ENCODE data around the gene MROH2A. TPM values are rescaled to one million over a fixed set of nuclear protein-coding genes. Genes with fewer than 3 reads are reported as not detected.

The MROH2A gene
- total and polyA plus RNA-seq, 5 donors from 2014 or later: not detected

DNA sequence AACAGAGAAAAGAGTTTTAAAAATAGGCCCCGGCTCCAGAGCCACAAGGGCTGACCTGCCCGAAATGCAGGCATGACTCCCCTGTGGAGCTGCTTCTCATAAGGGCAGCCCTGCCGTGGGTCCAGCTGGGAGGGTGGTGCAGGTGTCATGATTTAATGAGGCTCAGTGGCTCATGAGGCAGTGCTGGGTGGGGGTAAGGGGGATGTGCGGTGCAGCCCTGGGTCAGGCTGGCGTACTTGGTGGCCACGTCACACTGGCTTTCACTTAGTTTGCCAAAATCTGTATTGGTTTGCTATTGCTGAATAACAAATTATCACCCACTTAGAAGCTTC is 42.6 kb downstream of the MROH2A start:
- H3K9me3 ChIP-seq (ENCODE audit: control insufficient read depth in 2 of 2, low read length in 2 of 2): no peaks in the 10 kb centered on the region
- no peak overlapping the region for H3K27ac ChIP-seq (ENCODE audit: insufficient read depth, low read length, poor library complexity, severe bottlenecking)
- no peaks in the 10 kb centered on the region for H3K27me3 ChIP-seq (ENCODE audit: control insufficient read depth, insufficient read depth, low read length)
- peaks cover 0 to 1% (median 0%) of the 10 kb centered on the region in 7 donors for H3K9me3 Mint-ChIP-seq
- no peaks in the 10 kb centered on the region for H3K36me3 ChIP-seq (ENCODE audit: control insufficient read depth, insufficient read depth, low read length)
- ATAC-seq (ENCODE audit: low read depth in 2 of 2): no peak
- peaks cover 4% of the 10 kb centered on the region for H3K36me3 Mint-ChIP-seq
- no peaks in the 10 kb centered on the region for H3K4me1 ChIP-seq (ENCODE audit: control insufficient read depth, insufficient read depth, low read length, poor library complexity, severe bottlenecking)
- DNase-seq: no peak
- H3K4me3 Mint-ChIP-seq: no peak overlapping the region
- H3K27me3 Mint-ChIP-seq: peaks cover 18% of the 10 kb centered on the region
- H3K27ac Mint-ChIP-seq: no peak overlapping the region
- no peaks in the 10 kb centered on the region for H3K4me1 Mint-ChIP-seq
- H3K4me3 ChIP-seq (ENCODE audit: low read depth, low read length): no peak overlapping the region

DNA sequence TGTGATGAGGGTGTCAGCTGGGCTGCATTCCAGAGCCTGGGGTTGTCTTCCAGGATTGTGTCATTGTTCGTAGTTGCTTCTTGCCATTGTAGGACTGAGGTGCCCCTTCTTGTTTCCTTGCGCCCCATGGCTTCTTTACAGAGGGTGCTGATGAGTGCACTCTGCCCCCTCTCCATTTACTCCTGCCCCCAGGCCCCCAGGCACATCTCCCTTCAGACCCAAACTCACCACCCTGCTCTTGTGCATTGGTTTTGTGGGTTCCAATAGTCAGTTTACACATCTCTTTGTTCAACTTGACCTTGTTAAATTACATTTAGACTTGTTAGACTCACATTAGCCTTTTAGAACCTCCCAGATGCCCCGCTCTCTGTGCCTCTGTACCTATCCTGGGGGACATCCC is 43.1 kb downstream of the MROH2A start:
- H3K4me3 ChIP-seq (ENCODE audit: low read depth, low read length): no peak overlapping the region

DNA sequence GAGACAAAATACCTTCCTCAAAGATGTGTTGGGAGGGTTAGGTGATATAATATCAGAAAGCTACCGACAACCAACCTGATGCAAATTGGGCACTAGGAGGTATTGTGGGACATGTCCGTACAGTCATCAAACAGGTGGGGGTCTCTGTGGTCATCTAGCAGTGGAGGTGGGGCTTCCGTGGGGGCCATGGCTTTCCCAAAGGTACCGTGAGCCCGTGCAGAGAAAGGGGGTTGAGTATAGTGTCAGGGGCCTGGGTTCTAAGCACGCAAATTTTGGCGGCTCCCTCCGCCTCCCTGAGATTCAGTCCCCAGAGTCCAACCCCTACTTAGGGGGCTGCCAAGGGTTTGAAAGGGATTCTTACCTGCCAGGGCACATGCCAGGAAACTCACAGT is 43.6 kb downstream of the MROH2A start:
- H3K4me3 ChIP-seq (ENCODE audit: low read depth, low read length): no peak overlapping the region
- Mint-ChIP-seq H3K27me3 (peaks cover 18% of the 10 kb centered on the region), H3K36me3 (peaks cover 4% of the 10 kb centered on the region), H3K4me1 (no peaks in the 10 kb centered on the region), H3K4me3 (no peak overlapping the region), H3K9me3 (peaks cover 0 to 1% (median 0%) of the 10 kb centered on the region in 7 donors), H3K27ac (no peak overlapping the region)
- no peaks in the 10 kb centered on the region for H3K36me3 ChIP-seq (ENCODE audit: control insufficient read depth, insufficient read depth, low read length)
- H3K9me3 ChIP-seq (ENCODE audit: control insufficient read depth in 2 of 2, low read length in 2 of 2): no peaks in the 10 kb centered on the region
- DNase-seq (no peak), ATAC-seq (ENCODE audit: low read depth in 2 of 2) (no peak)
- no peaks in the 10 kb centered on the region for H3K4me1 ChIP-seq (ENCODE audit: control insufficient read depth, insufficient read depth, low read length, poor library complexity, severe bottlenecking)
- no peaks in the 10 kb centered on the region for H3K27me3 ChIP-seq (ENCODE audit: control insufficient read depth, insufficient read depth, low read length)
- H3K27ac ChIP-seq (ENCODE audit: insufficient read depth, low read length, poor library complexity, severe bottlenecking): no peak overlapping the region

More for the DNA sequence above, 43.1 kb downstream of the MROH2A start:
- Mint-ChIP-seq H3K36me3 (peaks cover 4% of the 10 kb centered on the region), H3K4me3 (no peak overlapping the region), H3K27me3 (peaks cover 18% of the 10 kb centered on the region), H3K4me1 (no peaks in the 10 kb centered on the region), H3K27ac (no peak overlapping the region), H3K9me3 (peaks cover 0 to 1% (median 0%) of the 10 kb centered on the region in 7 donors)
- ATAC-seq (ENCODE audit: low read depth in 2 of 2): no peak
- DNase-seq: no peak
- H3K36me3 ChIP-seq (ENCODE audit: control insufficient read depth, insufficient read depth, low read length): no peaks in the 10 kb centered on the region
- no peak overlapping the region for H3K27ac ChIP-seq (ENCODE audit: insufficient read depth, low read length, poor library complexity, severe bottlenecking)
- no peaks in the 10 kb centered on the region for H3K4me1 ChIP-seq (ENCODE audit: control insufficient read depth, insufficient read depth, low read length, poor library complexity, severe bottlenecking)
- H3K9me3 ChIP-seq (ENCODE audit: control insufficient read depth in 2 of 2, low read length in 2 of 2): no peaks in the 10 kb centered on the region
- H3K27me3 ChIP-seq (ENCODE audit: control insufficient read depth, insufficient read depth, low read length): no peaks in the 10 kb centered on the region

DNA sequence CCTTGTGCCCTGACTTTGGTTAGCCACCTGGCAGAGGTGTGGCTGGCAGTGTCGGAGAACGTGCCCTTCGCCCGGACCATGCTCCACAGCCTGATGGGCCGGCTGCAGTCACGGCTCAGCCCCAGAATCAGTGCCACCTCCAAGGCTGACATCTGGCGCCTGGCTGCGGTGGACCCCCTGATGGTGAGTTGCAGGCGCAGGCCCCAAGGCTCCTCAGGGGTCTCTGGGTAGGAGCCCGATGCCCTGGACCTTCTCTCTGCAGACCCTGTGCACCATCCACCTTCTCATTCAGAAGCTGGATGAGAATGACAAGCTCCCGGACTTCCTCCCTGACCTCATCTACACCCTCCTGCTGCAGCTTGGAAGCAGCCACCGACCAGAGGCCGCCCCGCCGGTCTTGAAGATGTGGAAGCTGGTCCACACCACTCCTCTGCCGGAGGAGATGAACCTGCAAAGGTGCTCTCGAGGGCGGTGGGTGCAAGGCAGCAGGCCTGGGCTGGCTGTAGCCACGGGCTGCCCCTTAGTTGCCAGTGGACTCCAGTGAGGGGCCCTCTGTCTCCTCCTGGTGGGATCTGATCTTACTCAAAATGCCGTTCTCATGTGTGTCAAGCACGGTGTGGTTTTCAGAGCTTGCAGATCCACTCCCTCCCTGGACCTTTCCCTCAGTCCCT is 44.1 kb downstream of the MROH2A start:
- Histone ChIP-seq H3K4me3 (ENCODE audit: low read depth, low read length) (no peak overlapping the region), H3K4me1 (ENCODE audit: control insufficient read depth, insufficient read depth, low read length, poor library complexity, severe bottlenecking) (no peaks in the 10 kb centered on the region), H3K9me3 (ENCODE audit: control insufficient read depth in 2 of 2, low read length in 2 of 2) (no peaks in the 10 kb centered on the region), H3K27me3 (ENCODE audit: control insufficient read depth, insufficient read depth, low read length) (no peaks in the 10 kb centered on the region), H3K27ac (ENCODE audit: insufficient read depth, low read length, poor library complexity, severe bottlenecking) (no peak overlapping the region), H3K36me3 (ENCODE audit: control insufficient read depth, insufficient read depth, low read length) (no peaks in the 10 kb centered on the region)
- Mint-ChIP-seq H3K27me3 (peaks cover 17% of the 10 kb centered on the region), H3K36me3 (peaks cover 4% of the 10 kb centered on the region), H3K27ac (no peak overlapping the region), H3K4me3 (no peak overlapping the region), H3K4me1 (no peaks in the 10 kb centered on the region), H3K9me3 (peaks cover 0 to 1% (median 0%) of the 10 kb centered on the region in 7 donors)
- ATAC-seq (ENCODE audit: low read depth in 2 of 2) (no peak), DNase-seq (no peak)

- Mint-ChIP-seq H3K27ac (no peak overlapping the region), H3K4me1 (no peaks in the 10 kb centered on the region), H3K27me3 (peaks cover 15% of the 10 kb centered on the region), H3K4me3 (no peak overlapping the region), H3K36me3 (peaks cover 4% of the 10 kb centered on the region), H3K9me3 (peaks cover 0 to 4% (median 0%) of the 10 kb centered on the region in 7 donors)
- H3K27ac ChIP-seq (ENCODE audit: insufficient read depth, low read length, poor library complexity, severe bottlenecking): no peak overlapping the region
- DNase-seq: no peak
- ATAC-seq (ENCODE audit: low read depth in 2 of 2): no peak
- no peaks in the 10 kb centered on the region for H3K27me3 ChIP-seq (ENCODE audit: control insufficient read depth, insufficient read depth, low read length)
- no peak overlapping the region for H3K4me3 ChIP-seq (ENCODE audit: low read depth, low read length)
- no peaks in the 10 kb centered on the region for H3K9me3 ChIP-seq (ENCODE audit: control insufficient read depth in 2 of 2, low read length in 2 of 2)
- no peaks in the 10 kb centered on the region for H3K4me1 ChIP-seq (ENCODE audit: control insufficient read depth, insufficient read depth, low read length, poor library complexity, severe bottlenecking)
- H3K36me3 ChIP-seq (ENCODE audit: control insufficient read depth, insufficient read depth, low read length): no peaks in the 10 kb centered on the region
These were observed 44.9 kb downstream of the MROH2A start for GRCh38 chr2:233822781-233823730.

GRCh38 chr2:233823731-233824121 is 45.6 kb downstream of the MROH2A start:
- H3K4me1 Mint-ChIP-seq: no peaks in the 10 kb centered on the region
- H3K27me3 ChIP-seq (ENCODE audit: control insufficient read depth, insufficient read depth, low read length): no peaks in the 10 kb centered on the region
- DNase-seq (no peak), ATAC-seq (ENCODE audit: low read depth in 2 of 2) (no peak)
- no peaks in the 10 kb centered on the region for H3K36me3 ChIP-seq (ENCODE audit: control insufficient read depth, insufficient read depth, low read length)
- no peak overlapping the region for H3K4me3 Mint-ChIP-seq
- no peaks in the 10 kb centered on the region for H3K9me3 ChIP-seq (ENCODE audit: control insufficient read depth in 2 of 2, low read length in 2 of 2)
- H3K4me1 ChIP-seq (ENCODE audit: control insufficient read depth, insufficient read depth, low read length, poor library complexity, severe bottlenecking): no peaks in the 10 kb centered on the region
- H3K27ac Mint-ChIP-seq: no peak overlapping the region
- peaks cover 4% of the 10 kb centered on the region for H3K36me3 Mint-ChIP-seq
- no peak overlapping the region for H3K27ac ChIP-seq (ENCODE audit: insufficient read depth, low read length, poor library complexity, severe bottlenecking)
- peaks cover 15% of the 10 kb centered on the region for H3K27me3 Mint-ChIP-seq
- H3K4me3 ChIP-seq (ENCODE audit: low read depth, low read length): no peak overlapping the region
- H3K9me3 Mint-ChIP-seq: peaks cover 0 to 4% (median 0%) of the 10 kb centered on the region in 7 donors

GRCh38 chr2:233824373-233824772 is 46.2 kb downstream of the MROH2A start:
- Mint-ChIP-seq H3K4me1 (no peaks in the 10 kb centered on the region), H3K4me3 (no peak overlapping the region), H3K9me3 (peaks cover 0 to 4% (median 0%) of the 10 kb centered on the region in 7 donors), H3K27ac (no peak overlapping the region), H3K27me3 (peaks cover 15% of the 10 kb centered on the region), H3K36me3 (peaks cover 4% of the 10 kb centered on the region)
- no peaks in the 10 kb centered on the region for H3K9me3 ChIP-seq (ENCODE audit: control insufficient read depth in 2 of 2, low read length in 2 of 2)
- no peak overlapping the region for H3K27ac ChIP-seq (ENCODE audit: insufficient read depth, low read length, poor library complexity, severe bottlenecking)
- ATAC-seq (ENCODE audit: low read depth in 2 of 2): no peak
- H3K4me1 ChIP-seq (ENCODE audit: control insufficient read depth, insufficient read depth, low read length, poor library complexity, severe bottlenecking): no peaks in the 10 kb centered on the region
- DNase-seq: no peak
- H3K4me3 ChIP-seq (ENCODE audit: low read depth, low read length): no peak overlapping the region
- H3K36me3 ChIP-seq (ENCODE audit: control insufficient read depth, insufficient read depth, low read length): no peaks in the 10 kb centered on the region
- H3K27me3 ChIP-seq (ENCODE audit: control insufficient read depth, insufficient read depth, low read length): no peaks in the 10 kb centered on the region
